ENCODE data around the gene UST. TPM values are rescaled to one million over a fixed set of nuclear protein-coding genes. Genes with fewer than 3 reads are reported as not detected.

UST gene
- total RNA-seq, 1 donor from 2014 or later, result 33.3 TPM

- Histone ChIP-seq H3K27me3 (no peaks in the 10 kb centered on the region), H3K4me3 (no peak overlapping the region), H3K4me2 (no peak overlapping the region), H4K20me1 (ENCODE audit: low read depth) (no peaks in the 10 kb centered on the region), H3K27ac (no peak overlapping the region), H3K36me3 (no peaks in the 10 kb centered on the region), H3K4me1 (peaks cover 19% of the 10 kb centered on the region), H3K79me2 (ENCODE audit: low read depth) (peaks cover 98% of the 10 kb centered on the region), H2AFZ (replicated peaks) (no peak overlapping the region), H3K9me3 (ENCODE audit: low read depth) (no peaks in the 10 kb centered on the region), H3K9ac (no peak overlapping the region), H3F3A (ENCODE audit: low read depth) (no peaks in the 10 kb centered on the region)
- Mint-ChIP-seq H3K27ac (no peak overlapping the region), H3K27me3 (ENCODE audit: insufficient read depth, low read depth) (peaks cover 4% of the 10 kb centered on the region), H3K4me1 (peaks cover 12% of the 10 kb centered on the region), H3K36me3 (peaks cover 15% of the 10 kb centered on the region), H3K4me3 (no peak overlapping the region), H3K9me3 (peaks cover 12% of the 10 kb centered on the region)
- no peak for TF ChIP-seq CTCF (IDR thresholded peaks at IDR 0.05)
- TF ChIP-seq EZH2phosphoT487 (IDR thresholded peaks at IDR 0.05), result no peak
- TF ChIP-seq EZH2 (IDR thresholded peaks at IDR 0.05), result no peak
- DNase-seq (ENCODE audit: low spot score), result no peak
These were observed 61.0 kb downstream of the UST start for GRCh38 chr6:148807784-148808183.

- no peak overlapping the region for H3K9ac ChIP-seq
- H3K4me3 ChIP-seq, result no peak overlapping the region
- Mint-ChIP-seq H3K4me3 (no peak overlapping the region), H3K4me1 (peaks cover 10% of the 10 kb centered on the region), H3K27me3 (ENCODE audit: insufficient read depth, low read depth) (peaks cover 4% of the 10 kb centered on the region), H3K27ac (no peak overlapping the region), H3K36me3 (peaks cover 16% of the 10 kb centered on the region), H3K9me3 (peaks cover 12% of the 10 kb centered on the region)
- H2AFZ ChIP-seq (replicated peaks), result no peak overlapping the region
- no peak overlapping the region for H3K27ac ChIP-seq
- TF ChIP-seq CTCF (IDR thresholded peaks at IDR 0.05) (no peak), EZH2 (IDR thresholded peaks at IDR 0.05) (no peak), EZH2phosphoT487 (IDR thresholded peaks at IDR 0.05) (no peak)
- no peak for DNase-seq (ENCODE audit: low spot score)
- no peaks in the 10 kb centered on the region for H4K20me1 ChIP-seq (ENCODE audit: low read depth)
- no peaks in the 10 kb centered on the region for H3K27me3 ChIP-seq
- no peak overlapping the region for H3K4me2 ChIP-seq
- peaks cover 15% of the 10 kb centered on the region for H3K4me1 ChIP-seq
- H3F3A ChIP-seq (ENCODE audit: low read depth), result no peaks in the 10 kb centered on the region
- H3K79me2 ChIP-seq (ENCODE audit: low read depth), result peaks cover 98% of the 10 kb centered on the region
- H3K36me3 ChIP-seq, result no peaks in the 10 kb centered on the region
- H3K9me3 ChIP-seq (ENCODE audit: low read depth), result no peaks in the 10 kb centered on the region
These were observed 62.0 kb downstream of the UST start for GRCh38 chr6:148808786-148809304.

- Mint-ChIP-seq H3K36me3 (peaks cover 30% of the 10 kb centered on the region), H3K9me3 (peaks cover 30% of the 10 kb centered on the region), H3K27me3 (ENCODE audit: insufficient read depth, low read depth) (peaks cover 4% of the 10 kb centered on the region), H3K4me1 (peaks cover 19% of the 10 kb centered on the region), H3K4me3 (no peak overlapping the region), H3K27ac (no peak overlapping the region)
- Histone ChIP-seq H3F3A (ENCODE audit: low read depth) (no peaks in the 10 kb centered on the region), H3K4me1 (peaks cover 10% of the 10 kb centered on the region), H3K36me3 (no peaks in the 10 kb centered on the region), H3K27me3 (no peaks in the 10 kb centered on the region), H3K9me3 (ENCODE audit: low read depth) (no peaks in the 10 kb centered on the region), H3K4me2 (no peak overlapping the region), H3K4me3 (no peak overlapping the region), H4K20me1 (ENCODE audit: low read depth) (no peaks in the 10 kb centered on the region), H3K9ac (no peak overlapping the region), H2AFZ (replicated peaks) (no peak overlapping the region), H3K27ac (no peak overlapping the region), H3K79me2 (ENCODE audit: low read depth) (peaks cover 99% of the 10 kb centered on the region)
- no peak for TF ChIP-seq CTCF (IDR thresholded peaks at IDR 0.05)
- DNase-seq (ENCODE audit: low spot score), result no peak
These were observed 64.6 kb downstream of the UST start for GRCh38 chr6:148811459-148811858.
